GM12801 (cell line): Measurements from ENCODE around the gene OR13A1.

Experiments used
- TF ChIP-seq, protein P1 (sequence below): IDR thresholded peaks from one replicate; pipeline ENCODE4 v1.5.1; 2011; ENCODE audit warnings: control low read depth; ENCODE audit not compliant: insufficient read length; ENCODE audit errors: extremely low read depth

The OR13A1 gene

GRCh38 chr10:45313264-45313873 lies 2.0 kb downstream of the OR13A1 start:
- TF ChIP-seq, protein P1, sequence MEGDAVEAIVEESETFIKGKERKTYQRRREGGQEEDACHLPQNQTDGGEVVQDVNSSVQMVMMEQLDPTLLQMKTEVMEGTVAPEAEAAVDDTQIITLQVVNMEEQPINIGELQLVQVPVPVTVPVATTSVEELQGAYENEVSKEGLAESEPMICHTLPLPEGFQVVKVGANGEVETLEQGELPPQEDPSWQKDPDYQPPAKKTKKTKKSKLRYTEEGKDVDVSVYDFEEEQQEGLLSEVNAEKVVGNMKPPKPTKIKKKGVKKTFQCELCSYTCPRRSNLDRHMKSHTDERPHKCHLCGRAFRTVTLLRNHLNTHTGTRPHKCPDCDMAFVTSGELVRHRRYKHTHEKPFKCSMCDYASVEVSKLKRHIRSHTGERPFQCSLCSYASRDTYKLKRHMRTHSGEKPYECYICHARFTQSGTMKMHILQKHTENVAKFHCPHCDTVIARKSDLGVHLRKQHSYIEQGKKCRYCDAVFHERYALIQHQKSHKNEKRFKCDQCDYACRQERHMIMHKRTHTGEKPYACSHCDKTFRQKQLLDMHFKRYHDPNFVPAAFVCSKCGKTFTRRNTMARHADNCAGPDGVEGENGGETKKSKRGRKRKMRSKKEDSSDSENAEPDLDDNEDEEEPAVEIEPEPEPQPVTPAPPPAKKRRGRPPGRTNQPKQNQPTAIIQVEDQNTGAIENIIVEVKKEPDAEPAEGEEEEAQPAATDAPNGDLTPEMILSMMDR = no peak

- TF ChIP-seq, protein P1 = no peak
Measured at GRCh38 chr10:45308707-45309106, 6.7 kb downstream of the OR13A1 start.

DNA sequence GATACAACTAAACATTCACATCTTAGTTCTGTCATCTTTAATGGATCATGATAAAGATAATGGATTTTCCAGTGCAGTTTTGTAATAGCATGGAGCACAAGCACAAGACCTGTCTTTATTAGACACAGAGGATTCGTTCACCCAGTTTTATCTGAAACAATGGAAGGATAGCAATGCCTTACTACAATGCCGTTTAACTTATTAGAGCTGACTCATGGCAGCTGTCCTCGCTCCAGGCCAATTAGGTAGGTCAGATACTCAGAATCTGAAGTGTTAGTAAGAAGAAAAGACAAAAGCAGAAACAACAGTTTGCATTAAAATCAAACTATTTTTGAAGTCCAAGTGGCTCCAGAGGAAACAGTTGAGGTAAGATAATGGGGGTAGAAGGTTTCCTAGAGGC lies 12.8 kb downstream of the OR13A1 start:
- TF ChIP-seq, protein P1 = no peak

GRCh38 chr10:45294681-45295080 lies 20.7 kb downstream of the OR13A1 start:
- TF ChIP-seq, protein P1 = no peak

GRCh38 chr10:45286980-45287379 lies 28.4 kb downstream of the OR13A1 start:
- TF ChIP-seq, protein P1 = no peak

GRCh38 chr10:45282061-45282460 lies 33.3 kb downstream of the OR13A1 start:
- TF ChIP-seq, protein P1 = no peak

DNA sequence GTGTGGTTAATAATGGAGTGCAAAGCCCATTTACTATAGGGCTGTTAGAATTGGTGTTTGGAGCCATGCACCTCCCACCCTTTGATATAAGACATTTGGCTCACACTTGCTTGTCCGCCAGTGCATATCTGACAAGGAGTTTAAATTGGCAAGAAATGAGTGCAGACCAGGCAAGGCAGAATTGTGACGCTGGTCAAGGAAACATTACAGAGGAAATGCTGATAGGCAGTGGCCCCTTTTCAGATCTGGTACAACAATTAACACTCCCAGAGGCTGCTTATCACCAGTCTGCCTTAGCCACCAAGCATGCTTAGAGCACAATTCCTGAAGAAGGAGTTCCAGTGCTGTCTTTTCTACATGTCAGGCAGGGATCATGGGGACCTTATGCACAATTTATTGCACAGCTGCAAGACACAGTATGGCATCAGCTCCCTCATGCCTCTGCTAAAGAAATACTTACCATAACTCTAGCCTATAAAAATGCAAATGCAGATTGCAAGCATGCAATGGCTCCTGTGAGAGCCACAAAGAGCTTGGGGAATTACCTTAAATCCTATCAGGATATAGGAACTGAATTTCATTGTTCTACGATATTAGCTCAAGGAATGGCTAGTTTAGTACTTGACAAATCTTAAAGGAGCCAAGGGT lies 35.2 kb downstream of the OR13A1 start:
- TF ChIP-seq, protein P1 = no peak
